HG03103 (cell line): ENCODE measurements around the gene NCL.
A peak's percentile ranks its signal among the peaks of the same experiment; 100 is the strongest.
"Not testable (repeated sequence)": the region's sequence is repeated elsewhere in the genome, so short reads cannot be mapped to it uniquely, and the experiment has no call there.

ENCODE experiments used
- ATAC-seq: cut with Tn5 transposase; IDR thresholded peaks from one replicate; pipeline ENCODE4 v1.9.1; 2021; ENCODE audit warnings: low read depth; ENCODE audit not compliant: unreplicated experiment

NCL gene

DNA sequence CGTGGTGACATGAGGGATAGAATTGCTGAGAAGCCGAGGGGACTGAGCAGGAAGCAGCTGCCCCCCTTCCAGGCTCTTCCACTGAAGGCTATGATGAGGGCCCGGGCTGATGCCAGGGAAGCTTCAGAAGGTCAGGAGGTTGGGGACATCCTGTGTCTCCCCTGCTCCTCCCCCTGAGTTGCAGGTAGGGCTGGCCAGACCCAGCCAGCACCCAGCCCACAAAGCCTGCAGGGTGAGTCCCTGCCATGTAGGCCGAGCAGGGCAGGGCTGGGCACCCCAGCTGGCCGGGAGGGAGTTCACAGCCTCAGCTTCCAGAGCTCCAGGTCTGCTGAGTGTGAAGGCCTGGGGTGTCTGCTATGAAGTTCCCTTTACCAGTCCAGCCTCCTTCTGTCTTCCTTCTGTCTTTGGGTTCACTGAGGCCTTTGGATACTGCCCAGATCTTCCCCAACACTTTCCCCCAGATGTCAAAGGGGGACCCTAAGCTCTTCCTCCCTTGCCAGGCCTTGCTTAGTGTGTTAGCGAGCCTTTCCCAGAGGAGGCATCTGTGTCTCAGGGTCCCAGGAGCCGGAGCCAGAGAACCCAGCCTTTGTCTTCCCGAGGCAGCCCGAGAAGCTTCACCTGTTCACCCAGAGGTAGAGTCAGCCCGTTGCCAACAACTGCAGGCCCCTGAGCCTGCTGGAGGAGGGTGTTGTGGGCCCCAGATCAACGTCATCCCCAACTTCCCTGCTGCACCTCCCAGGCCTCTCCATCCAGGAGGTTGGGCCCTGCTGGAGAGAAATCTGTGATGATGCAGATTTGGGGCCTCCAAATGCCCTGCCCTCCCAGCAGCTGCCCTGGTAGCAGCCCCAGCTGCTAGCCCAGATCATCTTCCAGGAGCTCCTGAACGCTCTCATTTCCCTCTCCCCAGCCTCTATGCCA lies 3.6 kb upstream of the NCL start:
- ATAC-seq = no peak

DNA sequence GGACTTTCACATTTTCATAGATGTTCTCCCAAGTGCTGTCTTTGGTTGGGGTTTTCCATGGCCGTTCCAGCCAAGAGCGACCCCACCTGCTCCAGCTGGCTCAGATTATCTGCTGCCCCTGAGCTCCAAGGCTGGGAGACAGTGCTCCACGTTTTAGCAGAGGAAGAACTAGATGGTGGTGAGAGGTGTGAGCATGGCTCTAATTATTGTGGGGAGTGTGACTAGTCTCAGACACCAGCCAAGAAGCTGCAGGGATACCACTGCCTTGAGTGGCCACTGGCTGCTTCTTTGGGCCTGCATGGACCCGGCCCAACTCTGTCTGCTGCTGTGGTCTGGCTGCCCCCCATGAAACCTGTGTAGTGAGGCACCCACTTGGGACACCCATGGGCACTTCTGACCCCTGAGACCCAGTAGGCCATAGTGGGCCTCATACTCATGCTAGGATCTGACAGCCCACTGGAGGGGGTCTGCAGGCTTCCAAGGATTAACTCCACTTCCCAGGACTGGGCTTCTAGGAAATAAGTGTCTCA lies 2.8 kb upstream of the NCL start:
- ATAC-seq = no peak

DNA sequence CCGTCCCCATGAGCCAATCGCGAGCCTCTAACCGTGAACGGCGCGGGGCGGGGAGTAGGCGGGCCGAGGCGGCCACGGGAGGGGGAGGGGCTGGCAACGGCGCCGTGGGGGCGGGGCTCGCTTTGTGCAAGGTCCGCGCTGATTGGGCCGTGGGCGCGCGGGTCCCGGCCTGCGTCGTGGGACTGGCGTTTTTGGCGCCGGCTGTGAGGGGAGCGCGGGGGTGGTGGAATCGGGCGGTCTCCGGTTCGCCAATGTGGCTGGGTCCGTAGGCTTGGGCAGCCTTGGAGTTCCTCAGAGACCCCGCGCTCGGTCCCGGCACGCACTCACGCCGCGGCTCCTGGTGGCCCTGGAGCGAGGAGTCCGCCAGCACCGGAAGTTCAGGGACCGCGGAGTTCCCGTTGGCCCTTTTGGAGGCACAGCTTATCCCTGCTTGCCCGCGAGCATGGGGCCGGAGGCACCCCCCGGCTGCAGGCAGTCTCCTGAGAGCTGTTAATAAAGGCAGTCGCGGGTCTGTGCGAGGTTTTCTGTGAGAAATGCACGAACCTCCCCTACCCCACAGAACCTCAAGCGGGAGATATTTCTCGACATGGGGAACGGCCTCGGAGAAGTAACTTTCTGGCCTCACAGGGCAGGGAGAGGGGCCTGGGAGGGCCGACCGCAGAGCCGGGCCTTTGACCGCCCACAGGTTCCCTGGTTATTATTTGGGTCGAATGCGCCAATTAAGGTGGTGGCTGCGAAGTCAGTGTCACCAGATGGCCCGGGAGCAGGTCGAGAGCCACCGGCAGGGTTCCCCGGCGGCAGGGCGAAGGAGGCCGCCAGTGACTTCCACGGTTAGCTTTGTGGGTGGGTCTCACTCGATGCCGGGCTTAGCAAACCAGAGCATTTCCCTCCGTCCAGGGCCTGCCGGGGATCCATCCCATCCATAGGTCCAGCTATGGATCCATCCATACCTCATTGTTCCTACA lies 574 bp upstream of the NCL start:
- ATAC-seq = peak; percentile 3

DNA sequence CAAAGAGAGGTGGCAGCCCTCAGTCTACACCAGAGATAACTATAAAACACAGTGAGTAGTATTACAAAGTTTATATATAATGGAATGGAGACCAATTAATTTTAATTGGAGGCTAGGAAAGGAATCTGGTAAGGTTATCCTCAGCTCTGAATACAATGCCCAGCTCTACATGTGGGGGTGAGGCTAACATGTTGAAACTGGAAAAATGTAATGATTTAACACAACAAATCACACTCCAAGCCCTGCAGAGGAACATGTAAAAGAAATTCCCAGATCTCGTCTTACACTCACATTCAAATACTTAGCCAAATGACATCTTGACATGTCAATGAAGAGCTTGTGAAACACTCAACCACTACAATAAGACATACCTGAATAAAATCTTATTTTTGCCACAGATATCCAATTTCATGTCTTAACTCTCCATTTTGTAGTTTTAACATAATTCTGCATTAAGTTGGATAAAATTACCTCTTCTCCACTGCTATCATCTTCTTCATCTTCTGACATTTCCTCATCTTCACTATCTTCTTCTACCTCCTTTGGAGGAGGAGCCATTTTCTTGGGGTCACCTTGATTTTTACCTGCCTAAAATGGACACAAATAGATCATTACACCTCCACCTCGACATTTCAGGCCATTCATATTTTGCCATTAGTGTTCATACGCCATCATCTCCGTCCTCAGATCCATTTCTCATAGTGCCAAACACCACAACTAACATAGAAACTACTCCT lies 1.4 kb downstream of the NCL start:
- ATAC-seq = no peak

DNA sequence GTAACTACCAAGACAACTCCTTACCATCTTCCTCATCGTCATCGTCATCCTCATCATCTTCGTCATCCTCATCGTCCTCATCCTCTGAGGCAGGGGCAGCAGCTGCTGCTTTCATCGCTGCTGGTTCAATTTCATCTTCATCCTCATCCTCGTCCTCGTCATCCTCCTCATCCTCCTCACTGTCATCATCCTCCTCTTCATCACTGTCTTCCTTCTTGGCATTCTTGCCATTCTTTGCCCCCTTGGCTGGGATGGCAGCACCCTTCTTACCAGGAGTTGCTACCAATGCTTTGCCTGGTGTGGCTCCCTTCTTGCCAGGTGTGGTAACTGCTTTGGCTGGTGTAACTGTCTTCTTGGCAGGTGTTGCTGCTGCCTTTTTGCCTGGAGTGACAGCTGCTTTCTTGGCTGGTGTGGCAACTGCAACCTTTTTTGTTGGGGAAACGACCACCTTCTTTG lies 2.7 kb downstream of the NCL start:
- no peak for ATAC-seq

DNA sequence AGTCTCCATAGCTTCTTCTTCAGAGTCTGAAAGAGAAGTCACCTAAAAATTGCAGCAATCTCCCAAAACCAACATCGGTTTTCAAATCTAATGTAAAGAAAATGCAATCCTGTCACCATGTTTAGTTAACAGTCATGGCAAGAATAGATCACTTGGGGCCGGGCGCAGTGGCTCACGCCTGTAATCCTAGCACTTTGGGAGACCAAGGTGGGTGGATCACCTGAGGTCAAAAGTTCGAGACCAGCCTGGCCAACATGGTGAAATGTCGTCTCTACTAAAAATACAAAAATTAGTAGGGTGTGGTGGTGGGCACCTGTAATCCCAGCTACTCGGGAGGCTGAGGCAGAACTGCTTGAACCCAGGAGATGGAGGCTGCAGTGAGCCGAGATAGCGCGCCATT lies 3.4 kb downstream of the NCL start:
- not testable (repeated sequence) for ATAC-seq

DNA sequence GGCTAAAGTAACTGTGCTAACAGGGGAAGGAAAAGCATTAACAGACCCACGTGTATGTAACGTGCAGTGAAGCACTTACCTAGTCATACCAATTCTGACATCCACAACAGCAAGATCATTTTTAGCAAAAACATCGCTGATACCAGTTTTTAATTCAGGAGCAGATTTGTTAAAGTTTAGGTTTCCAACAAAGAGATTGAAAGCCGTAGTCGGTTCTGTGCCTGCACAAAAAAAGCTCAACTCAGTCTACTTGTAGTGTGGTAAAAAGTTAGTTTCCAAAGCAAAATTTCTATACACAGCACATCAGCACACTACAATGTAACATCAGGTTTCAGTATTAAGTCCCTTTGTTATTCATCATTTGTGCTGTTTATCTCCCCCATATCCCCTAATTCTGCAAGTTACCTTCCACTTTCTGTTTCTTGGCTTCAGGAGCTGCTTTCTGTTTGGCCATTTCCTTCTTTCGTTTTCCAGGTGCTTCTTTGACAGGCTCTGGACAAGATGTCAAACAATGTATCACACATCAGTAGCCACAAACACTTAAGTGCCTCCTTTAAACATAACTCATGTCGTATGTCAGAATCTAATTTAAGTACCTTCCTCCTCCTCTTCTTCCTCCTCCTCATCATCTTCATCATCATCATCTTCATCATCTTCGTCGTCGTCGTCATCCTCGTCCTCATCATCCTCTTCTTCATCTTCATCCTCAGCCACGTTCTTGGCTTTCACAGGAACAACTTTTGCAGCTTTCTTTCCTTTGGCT lies 4.0 kb downstream of the NCL start:
- no peak for ATAC-seq

DNA sequence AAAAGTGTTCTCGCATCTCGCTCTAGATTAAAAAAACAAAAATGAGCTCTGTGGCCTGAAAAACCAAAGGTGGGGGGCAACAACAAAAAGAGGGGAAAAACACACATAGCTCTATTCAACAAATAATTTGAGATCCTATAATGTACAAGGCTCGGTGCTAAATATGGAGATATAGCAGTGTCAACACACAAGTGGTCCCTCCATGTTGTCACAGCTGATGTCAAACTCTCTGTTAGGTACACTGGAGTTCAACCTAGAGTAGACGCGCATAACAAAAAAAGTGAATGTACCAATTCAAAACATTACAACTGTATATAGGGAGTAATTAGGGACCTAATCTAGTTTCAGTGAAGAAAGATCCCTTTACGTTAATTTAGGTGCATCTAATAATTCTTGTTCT lies 5.9 kb downstream of the NCL start:
- no peak for ATAC-seq

DNA sequence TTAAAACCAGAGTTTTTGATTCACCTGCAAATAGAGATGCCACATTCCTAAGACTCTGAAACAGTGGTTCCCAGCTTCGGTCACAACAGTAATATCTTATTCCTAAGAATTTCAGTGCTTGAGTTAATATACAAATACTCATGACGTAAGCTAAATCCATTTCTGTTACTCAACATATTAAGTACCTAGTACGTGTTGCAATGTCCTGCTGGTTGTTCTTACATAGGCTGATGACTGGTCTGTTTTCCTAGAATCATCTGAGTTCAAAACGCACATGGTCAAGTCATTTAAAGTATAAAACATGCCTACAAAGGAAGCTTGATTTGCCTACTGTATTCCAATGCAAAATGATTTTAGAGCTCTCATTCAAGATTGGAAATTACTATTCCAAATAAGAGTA lies 7.2 kb downstream of the NCL start:
- ATAC-seq = no peak

DNA sequence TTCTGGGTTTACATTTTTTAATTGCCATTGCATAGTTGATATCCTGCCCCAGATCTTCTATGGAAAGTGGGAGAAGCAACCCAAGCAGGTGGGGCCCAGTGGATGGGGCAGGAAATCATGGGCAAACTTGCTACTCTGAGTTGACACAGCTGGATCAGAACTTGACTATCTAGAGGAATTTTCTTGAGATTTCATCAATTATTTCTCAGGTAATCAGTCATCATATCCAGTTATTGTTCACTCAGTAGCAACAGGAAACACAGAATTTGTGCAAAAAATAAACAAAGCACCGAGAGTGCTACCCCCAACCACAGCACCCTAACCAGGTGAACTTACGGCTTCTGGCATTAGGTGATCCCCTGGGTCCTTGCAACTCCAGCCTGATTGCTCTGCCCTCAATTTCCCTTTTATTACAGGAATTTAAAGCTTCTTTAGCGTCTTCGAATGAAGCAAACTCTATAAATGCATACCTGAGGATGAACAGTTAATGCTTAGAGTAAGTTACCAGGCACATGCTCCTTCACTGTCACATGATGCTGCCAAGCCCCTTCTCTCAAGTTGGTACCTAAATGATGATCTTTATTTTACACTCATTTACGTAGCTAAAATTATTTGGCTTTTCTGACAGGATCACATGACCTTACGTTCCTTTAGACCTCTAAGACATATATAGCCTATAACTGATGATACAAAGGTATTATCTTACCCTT lies 7.8 kb downstream of the NCL start:
- no peak for ATAC-seq

DNA sequence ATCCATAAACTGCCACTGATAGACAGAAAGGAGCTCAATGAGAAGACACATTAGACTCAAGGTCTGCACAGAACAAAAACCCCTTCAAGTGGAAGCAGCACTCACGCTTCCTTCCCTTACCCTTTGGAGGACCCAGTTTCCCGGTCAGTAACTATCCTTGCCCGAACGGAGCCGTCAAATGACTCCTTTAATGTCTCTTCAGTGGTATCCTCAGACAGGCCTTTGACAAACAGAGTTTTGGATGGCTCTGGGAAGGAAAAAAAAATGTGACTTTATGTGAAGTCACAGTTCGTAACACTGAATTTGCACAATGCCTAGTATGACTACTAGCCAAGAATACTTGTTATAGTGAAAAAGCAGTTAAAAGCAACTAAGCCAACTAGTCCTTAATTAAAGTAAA lies 8.4 kb downstream of the NCL start:
- no peak for ATAC-seq

DNA sequence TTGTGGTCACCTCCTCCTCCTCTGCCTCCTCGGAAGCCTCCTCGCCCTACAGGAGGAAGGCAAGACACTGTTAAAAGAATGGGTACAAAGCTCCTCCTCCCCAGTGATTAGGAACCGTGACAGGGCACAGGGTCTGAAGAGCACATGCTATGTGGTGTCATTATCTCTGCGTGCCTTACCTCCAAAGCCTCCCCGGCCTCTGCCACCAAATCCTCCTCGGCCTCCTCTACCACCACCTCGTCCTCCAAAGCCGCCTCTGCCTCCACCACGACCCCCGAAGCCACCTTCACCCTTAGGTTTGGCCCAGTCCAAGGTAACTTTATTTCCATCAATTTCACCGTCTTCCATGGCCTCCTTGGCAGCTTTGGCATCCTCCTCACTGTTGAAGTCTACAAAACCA lies 9.1 kb downstream of the NCL start:
- ATAC-seq = no peak

DNA sequence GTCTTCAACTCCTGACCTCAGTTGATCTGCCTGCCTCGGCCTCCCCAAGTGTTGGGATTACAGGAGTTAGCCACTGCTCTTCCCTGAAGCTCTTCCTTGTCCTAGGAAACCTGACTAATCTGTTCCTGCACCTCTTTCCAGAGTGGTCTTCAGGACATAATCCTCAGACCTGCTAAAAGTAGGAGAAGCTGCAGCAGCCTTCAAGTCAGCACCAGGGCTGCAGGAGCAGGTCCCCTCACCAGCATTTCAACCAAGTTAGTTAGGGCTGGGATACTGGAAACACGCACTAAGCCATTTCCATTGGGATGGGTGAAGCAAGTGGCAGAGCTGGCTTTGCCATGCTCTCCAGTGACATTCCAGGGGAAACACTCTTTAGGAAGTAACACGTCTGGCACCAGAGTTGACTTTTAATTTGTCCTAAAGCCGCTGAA lies 9.9 kb downstream of the NCL start:
- ATAC-seq = no peak

DNA sequence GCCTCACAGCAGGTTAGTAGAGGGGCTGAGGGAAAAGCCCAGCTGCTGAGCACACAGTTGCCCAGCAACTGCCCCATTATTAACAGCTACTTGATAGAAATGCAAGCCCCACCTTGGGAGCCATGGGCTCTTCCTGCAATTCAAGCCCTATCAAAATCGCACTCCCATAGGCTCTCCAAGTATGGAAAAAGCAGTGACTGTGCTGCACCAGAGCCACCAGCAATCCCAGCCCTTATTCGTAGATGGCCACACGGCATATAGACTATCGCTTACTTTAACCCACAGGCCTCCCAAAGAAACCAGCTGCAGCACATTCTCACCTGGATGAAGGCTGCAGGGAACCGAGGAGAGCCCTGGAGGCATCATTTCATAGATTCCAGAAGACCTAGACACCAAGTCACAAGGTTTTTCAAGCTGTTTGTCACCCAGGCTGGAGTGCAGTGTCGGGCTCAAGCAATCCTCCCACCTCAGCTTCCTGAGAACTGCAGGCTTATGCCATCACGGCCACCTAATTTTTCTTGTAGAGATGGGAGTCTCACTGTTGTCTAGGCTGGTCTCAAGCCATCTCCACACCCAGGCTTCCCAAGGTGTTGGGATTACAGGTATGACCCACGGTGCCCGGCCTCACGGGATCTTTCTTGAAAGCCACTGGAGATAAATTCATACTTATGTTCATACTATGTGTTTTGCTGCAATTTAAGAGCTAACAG lies 11.3 kb downstream of the NCL start:
- no peak for ATAC-seq

DNA sequence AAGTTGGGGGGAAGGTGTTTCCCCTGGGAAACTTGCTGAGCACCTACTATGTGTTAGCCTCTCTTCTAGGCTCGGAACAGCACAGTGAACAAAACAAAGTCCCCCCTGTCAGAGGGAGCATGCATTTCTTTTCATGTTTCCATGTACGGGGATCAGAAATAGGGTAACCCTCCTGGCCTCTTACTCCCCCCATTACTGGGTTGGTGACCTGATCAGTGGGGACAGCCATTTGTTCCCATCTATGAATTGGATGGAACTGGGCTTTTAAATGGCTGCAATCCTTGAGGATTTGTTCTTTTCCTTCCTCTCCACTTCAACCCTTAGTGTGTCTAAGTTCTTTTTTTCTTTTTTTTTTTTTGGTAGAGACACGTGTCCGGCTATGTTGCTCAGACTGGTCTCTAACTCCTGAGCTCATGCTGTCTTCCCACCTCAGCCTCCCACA lies 13.7 kb downstream of the NCL start:
- ATAC-seq = no peak

DNA sequence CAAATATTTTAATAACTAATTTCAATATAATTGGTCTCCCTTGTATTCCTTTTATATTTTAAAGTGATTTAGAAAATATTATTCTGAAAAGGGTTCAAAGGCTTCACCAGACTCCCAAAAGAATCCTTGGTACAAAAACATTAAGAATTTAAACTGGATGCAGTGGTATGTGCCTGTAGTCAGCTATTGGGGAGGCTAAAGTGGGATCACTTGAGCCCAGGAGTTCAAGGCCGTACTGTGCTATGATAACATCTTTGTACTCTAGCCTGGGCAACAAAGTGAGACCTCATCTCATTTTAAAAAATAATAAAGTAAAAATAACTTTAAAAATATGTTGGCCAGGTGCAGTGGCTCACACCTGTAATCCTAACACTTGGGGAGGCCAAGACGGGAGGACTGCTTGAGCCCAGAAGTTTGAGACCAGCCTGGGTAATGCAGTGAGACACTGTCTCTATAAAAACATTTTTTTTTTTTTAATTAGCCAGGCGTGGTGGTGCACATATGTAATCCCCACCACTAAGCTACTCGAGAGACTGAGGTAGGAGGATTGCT lies 14.7 kb downstream of the NCL start:
- no peak for ATAC-seq

DNA sequence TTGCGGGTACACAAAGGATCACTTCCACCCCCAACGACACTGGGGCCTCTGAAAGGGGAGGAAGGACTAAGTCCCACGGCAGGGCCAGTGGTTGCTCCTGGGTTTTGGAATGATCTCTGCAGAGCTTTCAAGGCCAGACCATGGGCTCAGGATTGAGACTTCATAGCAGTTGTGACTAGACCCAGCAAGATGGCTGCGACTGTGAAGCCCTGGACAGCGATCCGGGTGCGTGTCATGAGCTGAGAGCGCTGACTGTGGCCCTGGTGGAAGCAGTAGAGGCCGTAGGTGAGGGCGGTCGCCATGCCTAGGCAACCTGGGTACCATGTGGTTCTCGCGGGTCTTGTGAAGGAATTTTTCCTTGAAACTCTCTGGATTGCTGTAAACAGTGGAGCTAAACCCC lies 27.3 kb downstream of the NCL start:
- ATAC-seq = no peak

DNA sequence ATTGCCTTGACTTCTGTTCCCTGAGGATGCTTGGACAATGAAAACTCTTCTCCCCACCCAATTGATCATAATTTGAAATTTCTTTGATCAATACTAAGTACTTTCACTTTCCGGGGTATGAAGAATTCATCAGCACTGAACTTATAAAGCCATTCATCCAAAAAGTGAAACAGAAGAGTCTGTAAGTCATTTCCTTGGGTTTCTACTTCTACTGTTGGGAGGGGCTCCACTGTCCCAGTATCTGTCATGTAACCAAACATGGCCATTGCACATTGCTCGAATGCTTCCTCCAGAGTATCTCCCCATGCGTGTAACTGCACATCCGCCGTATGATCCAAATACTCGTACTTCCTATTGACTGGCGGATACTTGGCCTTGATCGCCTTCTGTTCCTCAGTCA lies 30.3 kb downstream of the NCL start:
- ATAC-seq = no peak
